Measurements from ENCODE around the gene GNPTG. TPM values are rescaled to one million over a fixed set of nuclear protein-coding genes. Genes with fewer than 3 reads are reported as not detected.

Gene GNPTG
- polyA plus RNA-seq, 3 donors from 2014 or later = 44.3 to 76.5 (median 64.1) TPM

DNA sequence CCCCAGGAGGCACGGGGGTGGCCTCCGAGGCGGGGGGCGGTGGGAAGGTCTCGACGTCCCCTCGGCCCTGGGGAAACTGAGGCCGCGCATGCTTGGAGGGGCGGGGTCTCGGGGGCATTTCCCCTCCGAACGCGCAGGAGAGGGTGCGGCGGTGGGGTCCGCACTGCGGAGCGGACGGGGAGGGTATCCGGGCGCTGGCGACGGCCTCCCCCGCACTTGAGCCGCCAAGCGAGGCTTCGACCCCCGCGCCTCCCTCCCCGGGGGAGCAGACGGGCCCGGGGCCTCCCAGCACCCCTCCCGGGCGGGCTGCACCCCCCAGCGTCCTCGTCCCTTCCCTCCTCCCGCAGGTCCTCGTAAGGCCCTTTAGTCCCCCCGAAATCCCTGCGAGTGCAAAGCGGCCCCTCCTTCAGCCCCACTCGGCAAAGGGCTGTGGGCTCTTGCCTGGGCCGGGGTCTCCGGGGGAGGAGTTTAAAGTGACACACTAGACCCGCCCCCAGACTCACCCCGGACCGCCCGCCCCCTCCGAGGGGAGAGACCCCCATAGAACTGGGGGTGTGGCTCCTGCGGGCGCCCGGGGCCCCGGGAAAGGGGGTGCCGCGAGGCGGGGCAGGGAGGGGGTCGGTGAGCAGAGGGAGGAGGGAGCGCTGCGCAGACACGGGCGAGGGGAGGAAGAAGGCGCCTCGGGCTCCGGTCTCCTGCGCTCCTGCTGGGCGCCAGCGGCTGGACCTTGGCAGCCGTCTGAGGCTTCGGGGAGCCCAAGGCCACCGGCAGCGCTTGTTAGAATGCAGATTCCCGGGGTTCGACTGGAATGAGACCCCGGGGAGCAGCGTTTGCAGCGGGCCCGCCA lies 17.7 kb upstream of the GNPTG start:
- peak overlapping the region in 1 of 5 donors; percentile 26 for H3K4me3 Mint-ChIP-seq
- H3K4me1 Mint-ChIP-seq = peaks cover 19% of the 10 kb centered on the region in 2 donors
- no peaks in the 10 kb centered on the region for H3K9me3 Mint-ChIP-seq
- no peaks in the 10 kb centered on the region for H3K36me3 Mint-ChIP-seq
- H3K27ac Mint-ChIP-seq = no peak overlapping the region
- no peak for DNase-seq
- H3K27me3 Mint-ChIP-seq (ENCODE audit: low read depth in 3 of 3) = peaks cover 4 to 13% (median 10%) of the 10 kb centered on the region in 3 donors

DNA sequence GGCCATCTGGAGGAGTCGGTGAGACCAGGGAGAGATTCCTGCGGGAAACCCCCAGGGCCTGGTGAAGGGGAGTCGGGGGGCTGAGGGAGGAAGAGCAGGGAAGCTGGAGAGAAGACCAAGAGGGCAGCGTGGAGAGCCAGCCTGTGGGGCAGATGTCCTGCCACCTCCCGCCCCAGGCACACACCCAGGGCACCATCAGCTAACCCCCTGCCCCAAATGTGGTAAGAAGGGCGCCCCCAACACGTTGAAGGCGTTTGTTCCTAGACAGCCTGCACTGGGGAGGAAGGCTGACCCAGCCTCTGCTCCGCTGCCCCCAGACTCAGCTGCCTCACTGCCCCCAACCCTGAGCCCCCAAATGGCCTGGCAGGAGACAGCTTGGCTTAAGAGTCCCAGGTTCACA lies 17.0 kb upstream of the GNPTG start:
- no peak for DNase-seq
- H3K27ac Mint-ChIP-seq = no peak overlapping the region
- H3K4me3 Mint-ChIP-seq = peak overlapping the region in 1 of 5 donors; percentile 10
- peaks cover 4 to 13% (median 10%) of the 10 kb centered on the region in 3 donors for H3K27me3 Mint-ChIP-seq (ENCODE audit: low read depth in 3 of 3)
- H3K9me3 Mint-ChIP-seq = no peaks in the 10 kb centered on the region
- H3K36me3 Mint-ChIP-seq = no peaks in the 10 kb centered on the region
- peaks cover 19% of the 10 kb centered on the region in 2 donors for H3K4me1 Mint-ChIP-seq

DNA sequence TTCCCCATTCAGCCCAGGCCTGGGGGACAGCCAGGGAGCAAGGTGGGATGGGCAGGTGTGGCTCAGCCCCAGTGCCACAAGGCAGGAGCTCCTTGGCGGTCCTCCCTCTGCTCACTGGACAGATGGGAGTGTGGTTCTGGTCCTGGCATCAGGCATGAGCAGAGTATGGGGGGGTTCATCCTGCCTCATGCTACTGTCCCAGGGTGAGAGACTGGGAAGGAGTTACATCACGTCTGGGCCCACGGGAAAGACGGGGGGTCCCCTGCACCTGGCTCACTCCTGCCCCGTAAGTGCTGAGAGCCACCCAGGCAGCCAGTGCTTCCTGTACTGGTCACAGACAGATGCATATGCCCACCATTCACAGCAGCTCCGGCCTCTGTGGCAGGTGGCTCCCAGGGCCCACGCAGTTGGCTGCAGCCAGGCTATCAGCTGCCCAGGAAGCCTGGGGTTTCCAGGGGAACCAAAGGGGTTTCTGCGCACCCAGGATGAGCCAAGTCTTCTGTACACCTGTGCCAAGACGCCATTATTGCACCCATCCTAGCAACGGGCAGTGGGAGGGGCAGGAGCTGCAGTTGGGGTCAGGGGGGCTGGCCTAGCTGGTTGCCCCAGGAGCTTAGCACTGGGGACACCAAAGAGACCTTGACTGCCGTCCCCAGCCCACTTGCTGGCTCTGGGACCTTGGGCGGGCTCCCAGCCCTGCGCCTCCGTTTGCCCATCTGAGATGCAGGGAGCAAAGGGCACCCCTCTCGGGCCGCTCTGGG lies 16.3 kb upstream of the GNPTG start:
- no peak for DNase-seq
- H3K4me1 Mint-ChIP-seq = peaks cover 19% of the 10 kb centered on the region in 2 donors
- no peak overlapping the region for H3K27ac Mint-ChIP-seq
- H3K9me3 Mint-ChIP-seq = no peaks in the 10 kb centered on the region
- H3K27me3 Mint-ChIP-seq (ENCODE audit: low read depth in 3 of 3) = peaks cover 4 to 13% (median 10%) of the 10 kb centered on the region in 3 donors
- peak overlapping the region in 1 of 5 donors; percentile 10 for H3K4me3 Mint-ChIP-seq
- no peaks in the 10 kb centered on the region for H3K36me3 Mint-ChIP-seq

DNA sequence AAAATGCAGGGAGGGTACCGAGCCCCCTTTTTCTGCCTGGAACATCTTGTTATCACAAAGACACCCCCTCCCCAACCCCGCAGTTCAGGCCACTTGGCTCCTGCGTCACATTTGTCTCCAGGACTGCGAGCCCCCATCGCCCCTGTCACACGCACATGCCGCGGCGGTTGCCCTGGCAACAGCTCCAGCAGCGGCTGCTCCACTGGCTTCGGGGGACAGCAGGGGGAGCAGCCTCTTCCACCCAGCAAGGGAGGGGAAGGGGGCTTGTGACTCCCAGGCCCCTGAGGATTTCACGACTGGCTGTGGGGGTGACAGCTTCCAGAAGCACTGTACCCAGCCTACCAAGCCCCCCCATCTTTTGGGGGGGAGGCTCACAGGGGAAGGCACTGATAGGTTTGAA lies 15.7 kb upstream of the GNPTG start:
- Mint-ChIP-seq H3K4me1 (peaks cover 18 to 20% of the 10 kb centered on the region in 2 donors), H3K27ac (no peak overlapping the region), H3K4me3 (no peak overlapping the region), H3K27me3 (ENCODE audit: low read depth in 3 of 3) (peaks cover 4 to 15% (median 10%) of the 10 kb centered on the region in 3 donors), H3K36me3 (no peaks in the 10 kb centered on the region), H3K9me3 (no peaks in the 10 kb centered on the region)
- no peak for DNase-seq

DNA sequence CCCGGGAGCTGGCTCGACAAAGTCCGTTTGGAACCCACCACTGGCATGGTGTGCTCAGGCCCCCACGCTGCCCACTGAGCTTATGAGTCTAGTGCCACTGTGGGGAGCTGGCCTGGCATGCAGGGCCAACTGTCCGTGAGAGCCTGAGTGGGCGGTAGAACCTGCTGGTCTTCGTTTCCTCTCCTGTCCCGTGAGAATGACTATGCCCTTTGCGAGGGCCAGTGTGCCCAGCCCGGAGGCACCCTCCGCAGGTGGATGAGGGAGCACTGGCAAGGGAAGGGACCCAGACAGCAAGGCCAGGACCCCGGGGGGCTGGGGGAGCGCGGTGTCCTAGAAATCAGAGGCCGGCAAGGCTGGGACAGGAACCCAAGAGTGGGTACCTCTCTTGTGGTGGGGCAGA lies 15.1 kb upstream of the GNPTG start:
- no peak for DNase-seq
- H3K4me3 Mint-ChIP-seq = no peak overlapping the region
- no peaks in the 10 kb centered on the region for H3K36me3 Mint-ChIP-seq
- no peak overlapping the region for H3K27ac Mint-ChIP-seq
- peaks cover 4 to 14% (median 8%) of the 10 kb centered on the region in 3 donors for H3K27me3 Mint-ChIP-seq (ENCODE audit: low read depth in 3 of 3)
- peaks cover 12 to 14% of the 10 kb centered on the region in 2 donors for H3K4me1 Mint-ChIP-seq
- no peaks in the 10 kb centered on the region for H3K9me3 Mint-ChIP-seq

DNA sequence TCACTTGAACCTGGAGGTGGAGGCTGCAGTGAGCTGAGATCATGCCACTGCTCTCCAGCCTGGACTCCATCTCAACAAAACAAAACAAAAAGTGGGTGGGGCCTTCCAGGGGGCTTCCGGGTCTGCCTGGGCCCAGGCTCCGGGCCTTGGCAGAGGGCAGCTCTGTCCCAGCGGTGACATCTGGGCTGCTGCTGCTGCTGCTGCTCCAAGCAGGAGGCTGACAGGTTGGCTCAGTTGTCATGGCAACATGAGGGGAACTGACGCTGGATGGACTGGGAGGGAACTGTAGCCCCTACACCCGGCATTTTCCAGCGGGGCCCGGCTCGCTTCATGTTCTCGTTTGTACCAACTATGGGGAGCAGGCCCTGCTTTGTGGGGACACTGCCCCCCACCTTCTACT lies 14.2 kb upstream of the GNPTG start:
- H3K9me3 Mint-ChIP-seq = no peaks in the 10 kb centered on the region
- no peaks in the 10 kb centered on the region for H3K36me3 Mint-ChIP-seq
- peaks cover 1 to 7% (median 2%) of the 10 kb centered on the region in 3 donors for H3K27me3 Mint-ChIP-seq (ENCODE audit: low read depth in 3 of 3)
- peaks cover 7 to 13% of the 10 kb centered on the region in 2 donors for H3K4me1 Mint-ChIP-seq
- H3K27ac Mint-ChIP-seq = no peak overlapping the region
- no peak overlapping the region for H3K4me3 Mint-ChIP-seq
- no peak for DNase-seq

DNA sequence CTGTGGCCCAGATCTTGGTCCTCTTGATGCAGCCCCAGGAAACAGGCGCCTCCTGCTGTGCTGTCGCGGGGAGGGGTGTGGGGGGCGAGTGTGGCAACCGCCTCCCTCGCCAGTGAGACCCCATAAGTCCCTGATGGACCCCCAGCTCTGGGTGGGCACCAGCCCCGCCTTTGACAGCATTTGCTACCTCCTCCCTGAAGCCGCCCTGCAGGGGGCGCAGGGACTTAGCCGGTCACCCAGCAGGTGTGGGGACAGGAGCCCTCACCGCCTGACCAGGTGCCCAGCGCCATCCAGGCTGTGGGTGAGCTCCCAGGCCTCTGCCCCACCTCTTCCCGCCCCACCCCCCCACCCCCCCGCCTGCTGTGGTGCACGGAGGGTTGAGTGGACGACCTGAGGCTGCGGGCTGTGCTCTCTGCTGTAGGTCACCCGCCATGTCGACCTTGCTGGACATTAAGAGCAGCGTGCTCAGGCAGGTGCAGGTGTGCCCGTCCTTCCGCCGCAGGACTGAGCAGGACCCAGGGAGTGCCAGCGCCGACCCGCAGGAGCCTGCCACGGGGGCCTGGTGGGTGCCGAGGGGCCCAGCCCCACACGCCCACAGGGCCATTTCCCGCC lies 13.5 kb upstream of the GNPTG start:
- DNase-seq = peak in 1 of 3 donors; percentile 20
- Mint-ChIP-seq H3K4me3 (no peak overlapping the region), H3K9me3 (no peaks in the 10 kb centered on the region), H3K36me3 (no peaks in the 10 kb centered on the region), H3K27ac (no peak overlapping the region), H3K4me1 (peaks cover 10 to 17% of the 10 kb centered on the region in 2 donors), H3K27me3 (ENCODE audit: low read depth in 3 of 3) (peaks cover 0 to 8% (median 2%) of the 10 kb centered on the region in 3 donors)

DNA sequence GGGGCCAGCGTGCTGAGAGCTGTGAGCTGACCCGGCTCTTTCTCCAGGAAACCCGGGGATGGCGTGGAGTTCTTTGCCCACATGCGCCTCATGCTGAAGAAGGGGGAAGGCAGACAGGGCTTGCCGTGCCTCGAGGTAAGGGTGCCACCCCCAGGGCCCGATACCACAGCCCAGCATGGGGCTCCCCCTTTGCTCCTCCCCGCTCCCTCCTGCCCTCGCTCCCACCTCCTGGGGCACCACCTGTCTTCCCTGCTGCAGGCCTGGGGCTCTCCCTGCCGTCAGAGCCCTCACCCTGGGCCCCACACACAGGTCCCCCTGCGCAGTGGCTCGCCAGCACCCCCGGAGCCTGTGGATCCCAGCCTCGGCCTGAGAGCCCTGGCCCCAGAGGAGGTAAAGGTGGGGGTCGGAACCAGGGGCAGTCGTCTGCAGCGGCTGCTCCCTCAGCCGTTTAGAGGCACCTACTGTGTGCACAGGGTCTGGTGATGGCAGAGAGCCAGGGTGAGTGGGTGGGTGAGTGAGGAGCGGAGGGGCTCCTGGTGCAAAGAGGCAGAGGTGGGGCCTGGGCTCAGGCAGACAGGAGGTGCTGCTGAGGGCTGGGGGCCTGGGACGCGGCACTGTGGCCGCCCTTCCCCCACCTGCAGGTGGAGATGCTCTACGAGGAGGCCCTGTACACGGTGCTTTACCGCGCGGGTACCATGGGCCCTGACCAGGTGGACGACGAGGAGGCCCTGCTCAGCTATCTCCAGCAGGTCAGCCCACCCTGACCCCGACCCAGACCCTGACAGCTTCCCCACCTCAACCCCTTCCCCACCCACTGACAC lies 12.7 kb upstream of the GNPTG start:
- Mint-ChIP-seq H3K36me3 (no peaks in the 10 kb centered on the region), H3K27ac (no peak overlapping the region), H3K27me3 (ENCODE audit: low read depth in 3 of 3) (peaks cover 0 to 8% (median 2%) of the 10 kb centered on the region in 3 donors), H3K9me3 (no peaks in the 10 kb centered on the region), H3K4me1 (peaks cover 12 to 20% of the 10 kb centered on the region in 2 donors), H3K4me3 (no peak overlapping the region)
- DNase-seq = no peak

DNA sequence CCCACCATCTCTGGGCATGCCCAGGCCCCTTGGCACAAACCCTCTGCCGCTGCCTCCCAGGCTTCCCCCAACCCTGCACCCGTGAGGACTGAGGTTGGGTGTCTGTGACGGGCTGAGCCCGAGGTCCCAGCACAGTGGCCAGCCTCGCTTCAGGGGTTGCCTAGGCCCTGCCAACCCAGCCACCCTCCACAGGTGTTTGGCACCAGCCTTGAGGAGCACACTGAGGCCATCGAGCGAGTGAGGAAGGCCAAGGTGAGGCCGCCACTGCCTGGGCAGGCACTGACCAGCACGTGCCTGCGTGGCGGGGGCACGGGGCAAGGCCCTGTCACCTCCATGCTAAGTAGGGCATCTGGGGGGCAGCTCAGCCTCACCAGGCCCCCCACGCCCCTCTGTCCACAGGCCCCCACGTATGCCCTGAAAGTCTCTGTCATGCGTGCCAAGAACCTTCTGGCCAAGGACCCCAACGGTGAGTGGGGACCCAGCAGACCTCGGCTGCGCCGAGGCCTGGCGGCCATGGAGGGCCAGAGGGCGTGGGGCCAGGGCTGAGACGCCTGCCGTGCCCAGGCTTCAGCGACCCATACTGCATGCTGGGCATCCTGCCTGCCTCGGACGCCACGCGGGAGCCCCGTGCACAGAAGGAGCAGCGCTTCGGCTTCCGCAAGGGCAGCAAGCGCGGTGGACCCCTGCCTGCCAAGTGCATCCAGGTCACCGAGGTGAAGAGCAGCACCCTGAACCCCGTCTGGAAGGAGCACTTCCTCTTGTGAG lies 10.8 kb upstream of the GNPTG start:
- Mint-ChIP-seq H3K27ac (no peak overlapping the region), H3K27me3 (ENCODE audit: low read depth in 3 of 3) (peaks cover 0 to 5% (median 2%) of the 10 kb centered on the region in 3 donors), H3K4me3 (no peak overlapping the region), H3K9me3 (no peaks in the 10 kb centered on the region), H3K4me1 (peaks cover 12 to 18% of the 10 kb centered on the region in 2 donors), H3K36me3 (no peaks in the 10 kb centered on the region)
- no peak for DNase-seq

DNA sequence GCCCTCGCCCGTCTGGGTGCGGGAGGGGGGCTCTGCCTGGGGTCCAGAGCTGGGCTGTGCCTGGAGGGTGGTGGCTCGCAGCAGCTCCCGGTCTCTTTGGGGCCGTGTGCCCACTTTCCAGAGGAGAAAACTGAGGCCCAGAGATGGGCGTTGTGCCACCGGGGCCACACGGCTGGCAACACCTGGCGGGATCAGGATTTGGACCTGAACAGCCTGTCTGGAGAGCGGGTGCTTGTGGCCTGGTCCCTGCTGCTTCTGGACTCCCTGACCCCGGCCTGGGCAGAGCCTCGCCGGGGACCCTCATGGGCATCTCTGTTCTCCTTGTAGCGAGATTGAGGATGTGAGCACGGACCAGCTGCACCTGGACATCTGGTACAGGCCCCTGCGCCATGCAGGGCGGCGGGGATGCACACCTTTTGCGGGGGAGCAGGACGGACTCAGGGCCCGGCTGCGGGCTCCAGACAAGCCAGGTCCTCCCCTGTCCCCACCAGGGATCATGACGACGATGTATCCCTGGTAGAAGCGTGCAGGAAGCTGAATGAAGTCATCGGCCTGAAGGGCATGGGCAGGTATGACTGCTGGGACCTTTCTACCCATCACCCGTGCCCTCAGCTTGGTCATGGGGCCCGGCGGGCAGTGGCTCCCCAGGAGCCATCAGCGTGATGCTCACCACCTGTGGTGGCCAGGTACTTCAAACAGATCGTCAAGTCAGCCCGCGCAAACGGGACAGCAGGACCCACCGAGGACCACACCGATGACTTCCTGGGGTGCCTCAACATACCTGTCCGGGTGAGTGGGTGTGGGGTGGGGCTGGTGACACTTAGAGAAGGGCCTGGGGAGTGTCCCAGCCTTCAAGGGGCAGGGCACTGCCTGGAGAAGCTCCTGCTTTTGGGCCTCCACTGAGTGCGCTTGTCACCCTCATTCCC lies 10.0 kb upstream of the GNPTG start:
- peaks cover 12 to 18% of the 10 kb centered on the region in 2 donors for H3K4me1 Mint-ChIP-seq
- H3K27ac Mint-ChIP-seq = no peak overlapping the region
- peaks cover 0 to 5% (median 2%) of the 10 kb centered on the region in 3 donors for H3K27me3 Mint-ChIP-seq (ENCODE audit: low read depth in 3 of 3)
- no peaks in the 10 kb centered on the region for H3K36me3 Mint-ChIP-seq
- no peak for DNase-seq
- H3K9me3 Mint-ChIP-seq = no peaks in the 10 kb centered on the region
- H3K4me3 Mint-ChIP-seq = peak overlapping the region; percentile 65 to 79 (median 76)

DNA sequence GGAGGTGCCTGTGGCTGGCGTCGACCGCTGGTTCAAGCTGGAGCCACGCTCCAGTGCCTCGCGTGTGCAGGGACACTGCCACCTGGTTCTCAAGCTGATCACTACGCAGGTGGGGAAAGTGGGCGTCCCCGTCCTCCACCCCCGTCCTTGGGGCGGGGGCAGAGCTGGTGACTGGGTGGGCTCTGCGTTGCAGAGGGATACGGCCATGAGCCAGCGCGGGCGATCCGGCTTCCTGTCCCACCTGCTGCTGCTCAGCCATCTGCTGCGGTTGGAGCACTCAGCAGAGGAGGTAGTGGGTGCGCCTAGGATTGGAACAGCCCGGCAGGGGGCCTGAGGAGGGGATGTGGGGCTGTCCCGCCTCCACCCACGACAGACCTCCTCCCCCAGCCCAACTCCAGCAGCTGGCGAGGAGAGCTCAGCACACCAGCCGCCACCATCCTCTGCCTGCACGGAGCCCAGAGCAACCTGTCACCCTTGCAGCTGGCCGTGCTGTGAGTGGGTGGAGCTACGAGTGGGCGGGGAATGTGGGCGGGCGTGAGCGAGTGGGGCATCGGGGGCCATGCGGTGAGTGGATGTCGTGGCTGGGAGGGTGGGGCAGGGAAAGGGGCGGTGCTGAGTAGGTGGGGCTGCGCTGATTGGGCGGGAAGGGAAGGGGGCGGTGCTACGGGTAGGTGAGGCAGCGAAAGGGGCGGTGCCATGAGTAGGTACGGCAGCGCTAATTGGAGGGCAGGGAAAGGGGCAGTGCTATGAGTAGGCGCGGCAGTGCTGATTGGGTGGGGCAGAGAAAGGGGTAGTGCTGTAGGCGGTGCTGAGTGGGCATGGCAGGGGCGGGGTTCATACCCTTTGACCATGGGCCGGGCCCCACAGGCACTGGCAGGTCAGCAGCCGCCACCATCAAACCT lies 9.0 kb upstream of the GNPTG start:
- DNase-seq = peak; percentile 93 to 96 (median 94)
- H3K36me3 Mint-ChIP-seq = no peaks in the 10 kb centered on the region
- peaks cover 0 to 3% (median 2%) of the 10 kb centered on the region in 3 donors for H3K27me3 Mint-ChIP-seq (ENCODE audit: low read depth in 3 of 3)
- H3K4me3 Mint-ChIP-seq = peak overlapping the region; percentile 65 to 79 (median 76)
- peak overlapping the region in 5 of 6 donors; percentile 18 to 67 (median 34) for H3K27ac Mint-ChIP-seq
- peaks cover 12 to 18% of the 10 kb centered on the region in 2 donors for H3K4me1 Mint-ChIP-seq
- H3K9me3 Mint-ChIP-seq = no peaks in the 10 kb centered on the region

Measured in immature natural killer cell (primary cell).